Upper lobe of left lung (tissue), 4 donors: ENCODE data around the gene CCDC40.

Experiments
- EP300 ChIP-seq, 4 donors: sonication (generic); formaldehyde crosslinking; IDR thresholded peaks; one replicate each; pipeline ENCODE4 v1.5.1; 2017; ENCODE audit warnings: antibody characterized with exemption in 4 of 4, control low read depth in 2 of 4
- POLR2AphosphoS5 ChIP-seq, 2 donors: sonication (generic); formaldehyde crosslinking; IDR thresholded peaks; one replicate each; pipeline ENCODE4 v1.5.1; 2017; ENCODE audit warnings: antibody characterized with exemption in 2 of 2
- TF ChIP-seq, protein P1 (sequence below), 6 experiments: fragments of 450-650 bp in 4 of 6; fragments of 200-600 bp in 2 of 6; sonication (generic) in 2 of 6; IDR thresholded peaks; one replicate each; pipeline ENCODE4 v1.5.1; 2016 to 2019; ENCODE audit warnings: antibody characterized with exemption in 6 of 6

GRCh38 chr17:80005360-80006338, 30.8 kb upstream of the CCDC40 start:
- TF ChIP-seq, protein P1, sequence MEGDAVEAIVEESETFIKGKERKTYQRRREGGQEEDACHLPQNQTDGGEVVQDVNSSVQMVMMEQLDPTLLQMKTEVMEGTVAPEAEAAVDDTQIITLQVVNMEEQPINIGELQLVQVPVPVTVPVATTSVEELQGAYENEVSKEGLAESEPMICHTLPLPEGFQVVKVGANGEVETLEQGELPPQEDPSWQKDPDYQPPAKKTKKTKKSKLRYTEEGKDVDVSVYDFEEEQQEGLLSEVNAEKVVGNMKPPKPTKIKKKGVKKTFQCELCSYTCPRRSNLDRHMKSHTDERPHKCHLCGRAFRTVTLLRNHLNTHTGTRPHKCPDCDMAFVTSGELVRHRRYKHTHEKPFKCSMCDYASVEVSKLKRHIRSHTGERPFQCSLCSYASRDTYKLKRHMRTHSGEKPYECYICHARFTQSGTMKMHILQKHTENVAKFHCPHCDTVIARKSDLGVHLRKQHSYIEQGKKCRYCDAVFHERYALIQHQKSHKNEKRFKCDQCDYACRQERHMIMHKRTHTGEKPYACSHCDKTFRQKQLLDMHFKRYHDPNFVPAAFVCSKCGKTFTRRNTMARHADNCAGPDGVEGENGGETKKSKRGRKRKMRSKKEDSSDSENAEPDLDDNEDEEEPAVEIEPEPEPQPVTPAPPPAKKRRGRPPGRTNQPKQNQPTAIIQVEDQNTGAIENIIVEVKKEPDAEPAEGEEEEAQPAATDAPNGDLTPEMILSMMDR (IDR thresholded peaks at IDR 0.05): peak; percentile 87 to 98 (median 91)
- no peak for TF ChIP-seq POLR2AphosphoS5 (IDR thresholded peaks at IDR 0.05)
- TF ChIP-seq EP300 (IDR thresholded peaks at IDR 0.05): no peak
